Activated CD8-positive, alpha-beta T cell treated with anti-CD3 and anti-CD28 coated beads for 36 hours (primary cell): ENCODE measurements around the gene ITM2B. TPM values are rescaled to one million over a fixed set of nuclear protein-coding genes. Genes with fewer than 3 reads are reported as not detected.

ENCODE experiments used
- ATAC-seq: fragments of 200-7000 bp; cut with Tn5 transposase; one replicate; pipeline ENCODE4 v1.10.0; 2021; ENCODE audit warnings: mild to moderate bottlenecking, moderate library complexity
- CTCF ChIA-PET: fragments of 350-600 bp; sonication (Branson Sonifier 250); formaldehyde crosslinking; loops from one replicate; lab custom pipeline; 2021; ENCODE audit warnings: antibody characterized with exemption; lab: Charles Lee
- POLR2A ChIA-PET: fragments of 350-600 bp; sonication (Branson Sonifier 250); formaldehyde crosslinking; loops from one replicate; lab custom pipeline; 2021; ENCODE audit warnings: antibody characterized with exemption; lab: Charles Lee
- DNase-seq: peaks from one replicate; pipeline ENCODE4 v3.0.0-alpha.2; 2020
- H3K27ac Mint-ChIP-seq: one replicate; pipeline ENCODE4 v1.8.0; 2021; ENCODE audit warnings: mild to moderate bottlenecking, mixed read lengths
- H3K27me3 Mint-ChIP-seq: one replicate; pipeline ENCODE4 v1.8.0; 2021; ENCODE audit warnings: mixed read lengths
- H3K36me3 Mint-ChIP-seq: one replicate; pipeline ENCODE4 v1.8.0; 2021; ENCODE audit warnings: low read depth, mixed read lengths
- H3K4me1 Mint-ChIP-seq: one replicate; pipeline ENCODE4 v1.8.0; 2021; ENCODE audit warnings: low read depth, mixed read lengths
- H3K4me3 Mint-ChIP-seq: one replicate; pipeline ENCODE4 v1.8.0; 2021; ENCODE audit warnings: mild to moderate bottlenecking, moderate library complexity, mixed read lengths
- H3K9me3 Mint-ChIP-seq: one replicate; pipeline ENCODE4 v1.8.0; 2021; ENCODE audit warnings: mixed read lengths
- CTCF ChIP-seq: fragments of 200-600 bp; IDR thresholded peaks from one replicate; pipeline ENCODE4 v1.8.0; 2022; ENCODE audit warnings: antibody characterized with exemption, mild to moderate bottlenecking
- intact Hi-C: fragments of 100-400 bp; cut with micrococcal nuclease; formaldehyde crosslinking; loops from one replicate; pipeline ENCODE4 v1.10.0; 2022
- total RNA-seq, 2 experiments: library from RNA; stranded (reverse); gene quantifications; one replicate each; pipeline ENCODE4 v1.2.3, GENCODE V29; 2021

ITM2B gene
- total RNA-seq, 2 experiments from 2014 or later, result 85.5 to 91.2 TPM

- CTCF ChIA-PET, result interaction anchor here (1.3 kb wide), 2 partner anchors 13 to 177 kb away, joined by 4 to 5 read pairs; no protein-coding TSS in a partner anchor
These were observed 70.5 kb downstream of the ITM2B start, which contains the start of gene RB1 for GRCh38 chr13:48303359-48304142. RB1 (plus strand) TSS chr13:48303751; CDS start chr13:48303913, 162 bp downstream.

GRCh38 chr13:48304143-48304876, 71.3 kb downstream of the ITM2B start:
- peaks cover 14% of the 10 kb centered on the region for H3K36me3 Mint-ChIP-seq
- ChIA-PET CTCF (interaction anchor here (1.0 kb wide), 2 partner anchors 17 to 275 kb away, joined by 3 to 4 read pairs; no protein-coding TSS in a partner anchor), POLR2A (interaction anchor here (1.1 to 1.3 kb wide), 3 partner anchors 63 to 177 kb away, joined by 3 read pairs; no protein-coding TSS in a partner anchor)
- peak overlapping the region; percentile 97 for H3K4me3 Mint-ChIP-seq
- intact Hi-C loops, result loop anchor here (5.0 kb wide), 1 partner anchor 67 kb away; no protein-coding TSS in a partner anchor
- ATAC-seq, result peak; percentile 9
- H3K4me1 Mint-ChIP-seq, result peaks cover 35% of the 10 kb centered on the region
- peak overlapping the region; percentile 95 for H3K27ac Mint-ChIP-seq
- peak; percentile 40 for DNase-seq
- no peaks in the 10 kb centered on the region for H3K27me3 Mint-ChIP-seq
- H3K9me3 Mint-ChIP-seq, result no peaks in the 10 kb centered on the region
- TF ChIP-seq CTCF, result no peak

More at GRCh38 chr13:48303359-48304142, 70.5 kb downstream of the ITM2B start, which contains the start of gene RB1:
- DNase-seq (peak; percentile 93), ATAC-seq (peak; percentile 84)
- Mint-ChIP-seq H3K27me3 (no peaks in the 10 kb centered on the region), H3K36me3 (peaks cover 13% of the 10 kb centered on the region), H3K27ac (peak within 1 kb of the TSS; percentile 99), H3K4me1 (peaks cover 32% of the 10 kb centered on the region), H3K9me3 (no peaks in the 10 kb centered on the region), H3K4me3 (peak within 1 kb of the TSS; percentile 97)
- intact Hi-C loops, result loop anchor here (5.0 kb wide), 1 partner anchor 66 kb away; no protein-coding TSS in a partner anchor
- no peak for TF ChIP-seq CTCF
- POLR2A ChIA-PET, result interaction anchor here (0.8 to 1.7 kb wide), 6 partner anchors 10 to 176 kb away, joined by 3 to 4 read pairs (median 4); no protein-coding TSS in a partner anchor

- ChIA-PET CTCF (interaction anchor here (1.0 to 1.3 kb wide), 4 partner anchors 9 to 269 kb away, joined by 3 to 6 read pairs (median 3); partner anchors contain the start of gene MED4), POLR2A (interaction anchor here (0.5 to 0.6 kb wide), 2 partner anchors 24 to 70 kb away, joined by 3 read pairs; no protein-coding TSS in a partner anchor)
- H3K36me3 Mint-ChIP-seq, result peaks cover 29% of the 10 kb centered on the region
- H3K27ac Mint-ChIP-seq, result no peak overlapping the region
- intact Hi-C loops, result no loop called here
- no peaks in the 10 kb centered on the region for H3K27me3 Mint-ChIP-seq
- H3K4me1 Mint-ChIP-seq, result peaks cover 45% of the 10 kb centered on the region
- DNase-seq (no peak), ATAC-seq (no peak)
- H3K9me3 Mint-ChIP-seq, result no peaks in the 10 kb centered on the region
- H3K4me3 Mint-ChIP-seq, result no peak overlapping the region
- TF ChIP-seq CTCF, result no peak
These were observed 78.2 kb downstream of the ITM2B start for GRCh38 chr13:48311223-48311622.

- H3K4me3 Mint-ChIP-seq, result no peak overlapping the region
- peaks cover 40% of the 10 kb centered on the region for H3K4me1 Mint-ChIP-seq
- no peak overlapping the region for H3K27ac Mint-ChIP-seq
- intact Hi-C loops, result no loop called here
- H3K36me3 Mint-ChIP-seq, result peaks cover 56% of the 10 kb centered on the region
- no peak for TF ChIP-seq CTCF
- H3K9me3 Mint-ChIP-seq, result peaks cover 2% of the 10 kb centered on the region
- DNase-seq, result no peak
- POLR2A ChIA-PET, result interaction anchor here (1.4 kb wide), 1 partner anchor 13 kb away, joined by 4 read pairs; no protein-coding TSS in a partner anchor
- no peak for ATAC-seq
- CTCF ChIA-PET, result interaction anchor here (1.2 to 1.8 kb wide), 3 partner anchors 14 to 264 kb away, joined by 3 to 4 read pairs (median 3); no protein-coding TSS in a partner anchor
- H3K27me3 Mint-ChIP-seq, result no peaks in the 10 kb centered on the region
These were observed 83.1 kb downstream of the ITM2B start for GRCh38 chr13:48315969-48316650.
